ENCODE data around the gene TBX6.
A peak's percentile ranks its signal among the peaks of the same experiment; 100 is the strongest.

The TBX6 gene

GRCh38 chr16:30069611-30070462 is 21.9 kb downstream of the TBX6 start:
- no peak for DNase-seq
- in situ Hi-C loops (cut with HindIII; ENCODE audit: low pct_ligation_motif_present, low pct_unique_long_range_greater_than_20kb, low sequenced_read_pairs): no loop called here

GRCh38 chr16:30068750-30069610 is 22.7 kb downstream of the TBX6 start:
- DNase-seq: peak; percentile 64
- in situ Hi-C loops (cut with HindIII; ENCODE audit: low pct_ligation_motif_present, low pct_unique_long_range_greater_than_20kb, low sequenced_read_pairs): no loop called here

- no peak for DNase-seq
- in situ Hi-C loops (cut with HindIII; ENCODE audit: low pct_ligation_motif_present, low pct_unique_long_range_greater_than_20kb, low sequenced_read_pairs): no loop called here
These were observed 23.4 kb downstream of the TBX6 start for GRCh38 chr16:30068333-30068732.

- DNase-seq: no peak
- in situ Hi-C loops (cut with HindIII; ENCODE audit: low pct_ligation_motif_present, low pct_unique_long_range_greater_than_20kb, low sequenced_read_pairs): no loop called here
These were observed 24.2 kb downstream of the TBX6 start for GRCh38 chr16:30067584-30067916.

GRCh38 chr16:30066761-30067583 is 24.8 kb downstream of the TBX6 start:
- no peak for DNase-seq
- in situ Hi-C loops (cut with HindIII; ENCODE audit: low pct_ligation_motif_present, low pct_unique_long_range_greater_than_20kb, low sequenced_read_pairs): no loop called here

- peak; percentile 65 for DNase-seq
- in situ Hi-C loops (cut with HindIII; ENCODE audit: low pct_ligation_motif_present, low pct_unique_long_range_greater_than_20kb, low sequenced_read_pairs): no loop called here
These were observed 25.6 kb downstream of the TBX6 start for GRCh38 chr16:30065943-30066760.

- peak; percentile 99 for DNase-seq
- in situ Hi-C loops (cut with HindIII; ENCODE audit: low pct_ligation_motif_present, low pct_unique_long_range_greater_than_20kb, low sequenced_read_pairs): no loop called here
These were observed 26.4 kb downstream of the TBX6 start, which contains the start of gene ALDOA for GRCh38 chr16:30065102-30065942. TSS of gene ALDOA (plus strand) at chr16:30065760. CDS start at chr16:30066898, 1,138 bp downstream.

- no peak for DNase-seq
- in situ Hi-C loops (cut with HindIII; ENCODE audit: low pct_ligation_motif_present, low pct_unique_long_range_greater_than_20kb, low sequenced_read_pairs): no loop called here
These were observed 27.0 kb downstream of the TBX6 start for GRCh38 chr16:30064729-30065101.

GRCh38 chr16:30063893-30064728 is 27.6 kb downstream of the TBX6 start:
- in situ Hi-C loops (cut with HindIII; ENCODE audit: low pct_ligation_motif_present, low pct_unique_long_range_greater_than_20kb, low sequenced_read_pairs): no loop called here
- peak; percentile 80 for DNase-seq

GRCh38 chr16:30063278-30063892 is 28.3 kb downstream of the TBX6 start:
- no peak for DNase-seq
- in situ Hi-C loops (cut with HindIII; ENCODE audit: low pct_ligation_motif_present, low pct_unique_long_range_greater_than_20kb, low sequenced_read_pairs): no loop called here

GRCh38 chr16:30060836-30061554 is 30.7 kb downstream of the TBX6 start:
- DNase-seq: no peak
- in situ Hi-C loops (cut with HindIII; ENCODE audit: low pct_ligation_motif_present, low pct_unique_long_range_greater_than_20kb, low sequenced_read_pairs): no loop called here

- in situ Hi-C loops (cut with HindIII; ENCODE audit: low pct_ligation_motif_present, low pct_unique_long_range_greater_than_20kb, low sequenced_read_pairs): no loop called here
- DNase-seq: no peak
These were observed 31.4 kb downstream of the TBX6 start for GRCh38 chr16:30060346-30060745.

GRCh38 chr16:30054959-30055553 is 36.7 kb downstream of the TBX6 start:
- peak; percentile 33 for DNase-seq
- in situ Hi-C loops (cut with HindIII; ENCODE audit: low pct_ligation_motif_present, low pct_unique_long_range_greater_than_20kb, low sequenced_read_pairs): no loop called here

- DNase-seq: no peak
- in situ Hi-C loops (cut with HindIII; ENCODE audit: low pct_ligation_motif_present, low pct_unique_long_range_greater_than_20kb, low sequenced_read_pairs): no loop called here
These were observed 37.3 kb downstream of the TBX6 start for GRCh38 chr16:30054451-30054850.

GRCh38 chr16:30053376-30054015 is 38.2 kb downstream of the TBX6 start:
- in situ Hi-C loops (cut with HindIII; ENCODE audit: low pct_ligation_motif_present, low pct_unique_long_range_greater_than_20kb, low sequenced_read_pairs): no loop called here
- DNase-seq: peak; percentile 59
